HEK293 (cell line): ENCODE measurements around the gene GDPD5.

ENCODE experiments used
- CTCF ChIP-seq: fragments of 450-650 bp; formaldehyde crosslinking; IDR thresholded peaks from 2 replicates; pipeline ENCODE4 v1.5.1; 2016; ENCODE audit warnings: missing biosample characterization, missing genetic modification characterization
- GLI4 ChIP-seq: fragments of 450-650 bp; formaldehyde crosslinking; IDR thresholded peaks from 2 replicates; pipeline ENCODE4 v1.5.1; 2016; ENCODE audit warnings: missing biosample characterization, missing genetic modification characterization
- MZF1 ChIP-seq: fragments of 450-650 bp; formaldehyde crosslinking; IDR thresholded peaks from 2 replicates; pipeline ENCODE4 v1.5.1; 2017; ENCODE audit warnings: missing biosample characterization, missing genetic modification characterization, borderline replicate concordance
- PBX3 ChIP-seq: sonication (generic); formaldehyde crosslinking; IDR thresholded peaks from 2 replicates; pipeline ENCODE4 v1.8.1; 2022; ENCODE audit warnings: mild to moderate bottlenecking, moderate library complexity, missing genetic modification reagents
- REST ChIP-seq: fragments of 450-650 bp; formaldehyde crosslinking; IDR thresholded peaks from 2 replicates; pipeline ENCODE4 v1.5.1; 2016; ENCODE audit warnings: missing biosample characterization, missing genetic modification characterization
- SP2 ChIP-seq: fragments of 450-650 bp; formaldehyde crosslinking; IDR thresholded peaks from 2 replicates; pipeline ENCODE4 v1.5.1; 2016; ENCODE audit warnings: missing biosample characterization, missing genetic modification characterization
- ZNF654 ChIP-seq: fragments of 450-650 bp; formaldehyde crosslinking; IDR thresholded peaks from 2 replicates; pipeline ENCODE4 v1.5.1; 2016; ENCODE audit warnings: low read depth, missing biosample characterization, missing genetic modification characterization
- ZNF791 ChIP-seq: fragments of 450-650 bp; formaldehyde crosslinking; IDR thresholded peaks from 2 replicates; pipeline ENCODE4 v1.5.1; 2016; ENCODE audit warnings: missing biosample characterization, missing genetic modification characterization

- TF ChIP-seq REST (tag by site-specific recombination) = no peak
- TF ChIP-seq CTCF (tag by site-specific recombination) = no peak
- TF ChIP-seq ZNF791 (tag by site-specific recombination) = no peak
- TF ChIP-seq PBX3 = no peak
- no peak for TF ChIP-seq ZNF654 (tag by site-specific recombination)
- no peak for TF ChIP-seq MZF1 (tag by site-specific recombination)
- TF ChIP-seq SP2 (tag by site-specific recombination) = peak; percentile 67
- TF ChIP-seq GLI4 = no peak
Measured at GRCh38 chr11:75525433-75526191, at the start of gene GDPD5.
